ENCODE results near the gene NFYB. TPM values are rescaled to one million over a fixed set of nuclear protein-coding genes. Genes with fewer than 3 reads are reported as not detected.

NFYB gene
- total RNA-seq, 1 experiment from 2014 or later = 31.5 TPM

GRCh38 chr12:104080764-104081163 is 57.2 kb downstream of the NFYB start:
- DNase-seq (ENCODE audit: low read depth, low spot score) = no peak
- intact Hi-C loops (cut with micrococcal nuclease; ENCODE audit: unreplicated experiment) (no loop called here), in situ Hi-C loops (cut with HindIII; ENCODE audit: low pct_unique_long_range_greater_than_20kb, low sequenced_read_pairs) (no loop called here)
- Histone ChIP-seq H3K9me3 (ENCODE audit: control insufficient read depth, insufficient read depth, low read depth, low read length) (no peaks in the 10 kb centered on the region), H3K4me1 (ENCODE audit: control insufficient read depth, insufficient read depth, low read length) (no peaks in the 10 kb centered on the region), H3K36me3 (ENCODE audit: control insufficient read depth, insufficient read depth, low read length) (peaks cover 2% of the 10 kb centered on the region; the same call in 1 of the 2 replicates), H3K27me3 (ENCODE audit: control insufficient read depth, insufficient read depth, low read length) (no peaks in the 10 kb centered on the region), H3K4me3 (ENCODE audit: low read depth in 2 of 2, low read length in 2 of 2) (no peak overlapping the region), H3K27ac (ENCODE audit: low read length) (no peak overlapping the region)
- no TSS peak for BruUV-seq (replicated peaks)
- no peak for TF ChIP-seq REST (IDR thresholded peaks at IDR 0.05; ENCODE audit: insufficient read depth in 1 of 2, low read depth in 2 of 2, low read length in 1 of 2)
- no peak for TF ChIP-seq TCF7L2 (IDR thresholded peaks at IDR 0.05; ENCODE audit: low read depth, low read length)
- no peak for TF ChIP-seq POLR2AphosphoS5 (IDR thresholded peaks at IDR 0.05; ENCODE audit: low read depth, low read length)
- no peak for TF ChIP-seq SIN3A (IDR thresholded peaks at IDR 0.05; ENCODE audit: borderline replicate concordance, insufficient read depth, low read depth, low read length)
- no peak for TF ChIP-seq CTCF (IDR thresholded peaks at IDR 0.05)
- ATAC-seq = no peak
- ChIA-PET POLR2A (no interaction called here), CTCF (no interaction called here)

GRCh38 chr12:104079024-104079423 is 59.0 kb downstream of the NFYB start:
- Histone ChIP-seq H3K4me1 (ENCODE audit: control insufficient read depth, insufficient read depth, low read length) (no peaks in the 10 kb centered on the region), H3K27me3 (ENCODE audit: control insufficient read depth, insufficient read depth, low read length) (no peaks in the 10 kb centered on the region), H3K36me3 (ENCODE audit: control insufficient read depth, insufficient read depth, low read length) (no peaks in the 10 kb centered on the region; the same call in 1 of the 2 replicates), H3K27ac (ENCODE audit: low read length) (no peak overlapping the region), H3K9me3 (ENCODE audit: control insufficient read depth, insufficient read depth, low read depth, low read length) (no peaks in the 10 kb centered on the region), H3K4me3 (ENCODE audit: low read depth in 2 of 2, low read length in 2 of 2) (no peak overlapping the region)
- TF ChIP-seq POLR2AphosphoS5 (IDR thresholded peaks at IDR 0.05; ENCODE audit: low read depth, low read length) = no peak
- TF ChIP-seq CTCF (IDR thresholded peaks at IDR 0.05) = no peak
- no peak for TF ChIP-seq SIN3A (IDR thresholded peaks at IDR 0.05; ENCODE audit: borderline replicate concordance, insufficient read depth, low read depth, low read length)
- no peak for TF ChIP-seq REST (IDR thresholded peaks at IDR 0.05; ENCODE audit: insufficient read depth in 1 of 2, low read depth in 2 of 2, low read length in 1 of 2)
- no peak for TF ChIP-seq TCF7L2 (IDR thresholded peaks at IDR 0.05; ENCODE audit: low read depth, low read length)
- DNase-seq (ENCODE audit: low read depth, low spot score) (no peak), ATAC-seq (no peak)
- intact Hi-C loops (cut with micrococcal nuclease; ENCODE audit: unreplicated experiment) = no loop called here
- in situ Hi-C loops (cut with HindIII; ENCODE audit: low pct_unique_long_range_greater_than_20kb, low sequenced_read_pairs) = no loop called here
- no TSS peak for BruUV-seq (replicated peaks)
- POLR2A ChIA-PET = no interaction called here
- CTCF ChIA-PET = no interaction called here

Data from Panc1 (cell line).